Smooth muscle cell (in vitro differentiated cells): Measurements from ENCODE around the gene TAF5. TPM values are rescaled to one million over a fixed set of nuclear protein-coding genes. Genes with fewer than 3 reads are reported as not detected.
A peak's percentile ranks its signal among the peaks of the same experiment; 100 is the strongest.

Experiments used
- DNase-seq: peaks from one replicate; lab custom pipeline; 2025; ENCODE audit not compliant: unreplicated experiment; lab: John Stamatoyannopoulos, UW
- H2AFZ ChIP-seq: fragments of 200-600 bp; sonication (generic); 2 replicates; pipeline ENCODE4 v1.6.0; 2016; ENCODE audit warnings: antibody characterized with exemption, low read depth, mild to moderate bottlenecking
- H3F3A ChIP-seq: fragments of 200-600 bp; sonication (generic); 2 replicates; pipeline ENCODE4 v1.6.0; 2017; ENCODE audit warnings: antibody characterized with exemption, low read depth
- H3K27ac ChIP-seq: fragments of 200-600 bp; sonication (generic); 2 replicates; pipeline ENCODE4 v1.5.1; 2016; ENCODE audit warnings: low read depth, mild to moderate bottlenecking
- H3K27me3 ChIP-seq: fragments of 200-600 bp; sonication (generic); 2 replicates; pipeline ENCODE4 v1.6.1; 2016; ENCODE audit warnings: low read depth, mild to moderate bottlenecking
- H3K36me3 ChIP-seq: fragments of 200-600 bp; sonication (generic); 2 replicates; pipeline ENCODE4 v1.5.1; 2016; ENCODE audit warnings: low read depth
- H3K4me1 ChIP-seq: fragments of 200-600 bp; sonication (generic); 2 replicates; pipeline ENCODE4 v1.5.1; 2016; ENCODE audit warnings: low read depth
- H3K4me2 ChIP-seq: fragments of 200-600 bp; sonication (generic); 2 replicates; pipeline ENCODE4 v1.6.0; 2016; ENCODE audit warnings: mild to moderate bottlenecking
- H3K4me3 ChIP-seq: fragments of 200-600 bp; sonication (generic); 2 replicates; pipeline ENCODE4 v1.5.1; 2016; ENCODE audit warnings: mild to moderate bottlenecking
- H3K79me2 ChIP-seq: fragments of 200-600 bp; sonication (generic); 2 replicates; pipeline ENCODE4 v1.6.0; 2016; ENCODE audit warnings: low read depth, mild to moderate bottlenecking
- H3K9ac ChIP-seq: fragments of 200-600 bp; sonication (generic); 2 replicates; pipeline ENCODE4 v1.6.0; 2016; ENCODE audit warnings: low read depth
- H3K9me3 ChIP-seq: fragments of 200-600 bp; sonication (generic); replicated peaks from 2 replicates; pipeline ENCODE4 v1.5.1; 2016; ENCODE audit warnings: low read depth
- H4K20me1 ChIP-seq: fragments of 200-600 bp; sonication (generic); 2 replicates; pipeline ENCODE4 v1.6.0; 2016; ENCODE audit warnings: low read depth
- WGBS: methylation state at CpG from one replicate; pipeline ENCODE4 v1.1.7; 2016; ENCODE audit warnings: low lambda C conversion rate; 5-methylcytosine and 5-hydroxymethylcytosine counted together
- microRNA counts: library from miRNA; unstranded; fragments of <30 nt; microRNA quantifications from one replicate; lab custom pipeline; 2016
- microRNA-seq: library from miRNA; unstranded; fragments of <30 nt; microRNA quantifications from one replicate; pipeline ENCODE4, GENCODE V29; 2016; ENCODE audit warnings: borderline number of aligned reads
- polyA plus RNA-seq: library from polyadenylated mRNA; unstranded; fragments of >200 nt; fragmentation: Nextera tagmentation; extraction: Ambion mirVana; gene quantifications from 2 replicates; pipeline ENCODE4 v1.2.1, GENCODE V29; 2016
- total RNA-seq: library from RNA; depleted of rRNA; stranded (reverse); fragments of >200 nt; gene quantifications from 2 replicates; pipeline ENCODE4 v1.2.3, GENCODE V29; 2014
- TF ChIP-seq, protein P1 (sequence below): fragments of 200-600 bp; sonication (generic); IDR thresholded peaks from 2 replicates; pipeline ENCODE4 v1.5.1; 2017; ENCODE audit warnings: borderline replicate concordance, mild to moderate bottlenecking, antibody characterized with exemption; ENCODE audit not compliant: insufficient read depth, poor library complexity, severe bottlenecking

Gene TAF5
- total and polyA plus RNA-seq, 2 experiments from 2014 or later, result 3.5 to 4.5 TPM

GRCh38 chr10:103431902-103432301 lies 64.1 kb downstream of the TAF5 start:
- no peaks in the 10 kb centered on the region for H3K4me1 ChIP-seq
- no peaks in the 10 kb centered on the region for H3K9me3 ChIP-seq
- no peak for DNase-seq
- H3K79me2 ChIP-seq, result no peaks in the 10 kb centered on the region
- H4K20me1 ChIP-seq, result peaks cover under 1% of the 10 kb centered on the region
- H3K36me3 ChIP-seq, result peaks cover 28% of the 10 kb centered on the region
- H3K27ac ChIP-seq, result no peak overlapping the region
- H3K4me3 ChIP-seq, result no peak overlapping the region
- H2AFZ ChIP-seq, result no peak overlapping the region
- WGBS, result 87% methylated on average over 8 of the region's 8 CpGs
- H3F3A ChIP-seq, result no peaks in the 10 kb centered on the region
- no peaks in the 10 kb centered on the region for H3K27me3 ChIP-seq
- TF ChIP-seq, protein P1, sequence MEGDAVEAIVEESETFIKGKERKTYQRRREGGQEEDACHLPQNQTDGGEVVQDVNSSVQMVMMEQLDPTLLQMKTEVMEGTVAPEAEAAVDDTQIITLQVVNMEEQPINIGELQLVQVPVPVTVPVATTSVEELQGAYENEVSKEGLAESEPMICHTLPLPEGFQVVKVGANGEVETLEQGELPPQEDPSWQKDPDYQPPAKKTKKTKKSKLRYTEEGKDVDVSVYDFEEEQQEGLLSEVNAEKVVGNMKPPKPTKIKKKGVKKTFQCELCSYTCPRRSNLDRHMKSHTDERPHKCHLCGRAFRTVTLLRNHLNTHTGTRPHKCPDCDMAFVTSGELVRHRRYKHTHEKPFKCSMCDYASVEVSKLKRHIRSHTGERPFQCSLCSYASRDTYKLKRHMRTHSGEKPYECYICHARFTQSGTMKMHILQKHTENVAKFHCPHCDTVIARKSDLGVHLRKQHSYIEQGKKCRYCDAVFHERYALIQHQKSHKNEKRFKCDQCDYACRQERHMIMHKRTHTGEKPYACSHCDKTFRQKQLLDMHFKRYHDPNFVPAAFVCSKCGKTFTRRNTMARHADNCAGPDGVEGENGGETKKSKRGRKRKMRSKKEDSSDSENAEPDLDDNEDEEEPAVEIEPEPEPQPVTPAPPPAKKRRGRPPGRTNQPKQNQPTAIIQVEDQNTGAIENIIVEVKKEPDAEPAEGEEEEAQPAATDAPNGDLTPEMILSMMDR, result no peak
- H3K9ac ChIP-seq, result no peak overlapping the region
- no peak overlapping the region for H3K4me2 ChIP-seq

GRCh38 chr10:103433858-103434257 lies 66.1 kb downstream of the TAF5 start:
- Histone ChIP-seq H3K27me3 (no peaks in the 10 kb centered on the region), H3K27ac (no peak overlapping the region), H3K36me3 (peaks cover 23% of the 10 kb centered on the region), H3K4me2 (no peak overlapping the region), H3K9me3 (no peaks in the 10 kb centered on the region), H3F3A (no peaks in the 10 kb centered on the region), H3K4me1 (no peaks in the 10 kb centered on the region), H3K79me2 (no peaks in the 10 kb centered on the region), H3K9ac (no peak overlapping the region), H2AFZ (no peak overlapping the region), H4K20me1 (peaks cover 3% of the 10 kb centered on the region), H3K4me3 (no peak overlapping the region)
- TF ChIP-seq, protein P1, result no peak
- DNase-seq, result no peak
- 96% methylated on average over 2 of the region's 2 CpGs for WGBS

MicroRNAs within 50 kb of the gene (microRNA counts, 767-probe panel; counts per million panel counts)
- 183 counts per million for microRNA hsa-miR-1307-3p (lab: Ali Mortazavi, UCI)

Small RNA genes lying within 50 kb of the gene (microRNA-seq; reads per million reads assigned to microRNA genes)
- gene MIR1307, result 5,839 reads per million, percentile 91 among the genes with 10 or more reads in this experiment

Other genes with a start within 250 kb of the TAF5 start
- 32.2 and 33.5 TPM in 2 replicates for gene NT5C2, start 174.7 kb upstream of the TAF5 start, total RNA-seq
- 19.1 and 23.8 TPM in 2 replicates for gene NT5C2, start 174.7 kb upstream of the TAF5 start, polyA plus RNA-seq
- gene RPEL1, start 122.1 kb upstream of the TAF5 start, total RNA-seq, result not detected in 2 replicates
- not detected in 2 replicates for gene RPEL1, start 122.1 kb upstream of the TAF5 start, polyA plus RNA-seq
- gene INA, start 90.8 kb upstream of the TAF5 start, total RNA-seq, result 2.2 and 5.0 TPM in 2 replicates
- 1.4 and 1.7 TPM in 2 replicates for gene INA, start 90.8 kb upstream of the TAF5 start, polyA plus RNA-seq
- 8.2 and 10.4 TPM in 2 replicates for gene PCGF6, start 16.8 kb upstream of the TAF5 start, total RNA-seq
- gene PCGF6, start 16.8 kb upstream of the TAF5 start, polyA plus RNA-seq, result 8.1 and 9.1 TPM in 2 replicates
- 961 and 1,249 TPM in 2 replicates for gene ATP5MK, start 28.5 kb downstream of the TAF5 start, total RNA-seq
- gene ATP5MK, start 28.5 kb downstream of the TAF5 start, polyA plus RNA-seq, result 527 and 589 TPM in 2 replicates
- 15.6 and 16.9 TPM in 2 replicates for gene PDCD11, start 28.6 kb downstream of the TAF5 start, total RNA-seq
- 12.2 and 13.8 TPM in 2 replicates for gene PDCD11, start 28.6 kb downstream of the TAF5 start, polyA plus RNA-seq
- gene CALHM2, start 84.4 kb downstream of the TAF5 start, total RNA-seq, result 3.1 and 4.0 TPM in 2 replicates
- gene CALHM2, start 84.4 kb downstream of the TAF5 start, polyA plus RNA-seq, result 6.2 and 8.6 TPM in 2 replicates
- gene CALHM1, start 90.9 kb downstream of the TAF5 start, total RNA-seq, result not detected in 2 replicates
- 0.05 TPM in 1 of 2 replicates, not detected in the other for gene CALHM1, start 90.9 kb downstream of the TAF5 start, polyA plus RNA-seq
- not detected in 2 replicates for gene CALHM3, start 111.3 kb downstream of the TAF5 start, total RNA-seq
- not detected in 2 replicates for gene CALHM3, start 111.3 kb downstream of the TAF5 start, polyA plus RNA-seq
- 0.04 and 0.40 TPM in 2 replicates for gene NEURL1, start 125.7 kb downstream of the TAF5 start, total RNA-seq
- gene NEURL1, start 125.7 kb downstream of the TAF5 start, polyA plus RNA-seq, result 0.91 and 1.1 TPM in 2 replicates